HEK293 (cell line): ENCODE measurements around the gene SORCS3.

Source experiments
- CTCF ChIP-seq: fragments of 450-650 bp; formaldehyde crosslinking; IDR thresholded peaks from 2 replicates; pipeline ENCODE4 v1.5.1; 2016; ENCODE audit warnings: missing biosample characterization, missing genetic modification characterization
- ZBTB8A ChIP-seq: fragments of 450-650 bp; formaldehyde crosslinking; IDR thresholded peaks from 2 replicates; pipeline ENCODE4 v1.5.1; 2016; ENCODE audit warnings: missing biosample characterization, missing genetic modification characterization
- ZNF18 ChIP-seq: fragments of 450-650 bp; formaldehyde crosslinking; IDR thresholded peaks from 2 replicates; pipeline ENCODE4 v1.5.1; 2016; ENCODE audit warnings: missing biosample characterization, missing genetic modification characterization

GRCh38 chr10:104966563-104967297, 325.6 kb downstream of the SORCS3 start:
- TF ChIP-seq ZNF18 (tag by site-specific recombination) = no peak
- TF ChIP-seq ZBTB8A (tag by site-specific recombination) = no peak
- no peak for TF ChIP-seq CTCF (tag by site-specific recombination)
